GM19035 (cell line): Measurements from ENCODE around the gene LRP2BP.
A peak's percentile ranks its signal among the peaks of the same experiment; 100 is the strongest.
"Not testable (repeated sequence)": the region's sequence is repeated elsewhere in the genome, so short reads cannot be mapped to it uniquely, and the experiment has no call there.

Experiments used
- ATAC-seq: cut with Tn5 transposase; IDR thresholded peaks from one replicate; pipeline ENCODE4 v1.9.1; 2021; ENCODE audit not compliant: unreplicated experiment

LRP2BP gene

GRCh38 chr4:185362570-185362969, 33.2 kb downstream of the LRP2BP start:
- ATAC-seq = not testable (repeated sequence)

- ATAC-seq = no peak
Observed at GRCh38 chr4:185361872-185362271, 33.9 kb downstream of the LRP2BP start.

- no peak for ATAC-seq
Observed at GRCh38 chr4:185359767-185360446, 35.8 kb downstream of the LRP2BP start.

GRCh38 chr4:185358959-185359358, 36.8 kb downstream of the LRP2BP start:
- ATAC-seq = no peak

- no peak for ATAC-seq
Observed at GRCh38 chr4:185358514-185358913, 37.2 kb downstream of the LRP2BP start.

- ATAC-seq = no peak
Observed at GRCh38 chr4:185357733-185358440, 37.8 kb downstream of the LRP2BP start.

- ATAC-seq = no peak
Observed at GRCh38 chr4:185357211-185357610, 38.5 kb downstream of the LRP2BP start.

GRCh38 chr4:185352741-185353140, 43.0 kb downstream of the LRP2BP start:
- no peak for ATAC-seq

GRCh38 chr4:185352202-185352601, 43.5 kb downstream of the LRP2BP start:
- ATAC-seq = no peak

- no peak for ATAC-seq
Observed at GRCh38 chr4:185351691-185352090, 44.0 kb downstream of the LRP2BP start.

- no peak for ATAC-seq
Observed at GRCh38 chr4:185346975-185347601, 48.6 kb downstream of the LRP2BP start.

- peak; percentile 49 for ATAC-seq
Observed at GRCh38 chr4:185344743-185345538, 50.8 kb downstream of the LRP2BP start.

GRCh38 chr4:185343726-185344581, 51.8 kb downstream of the LRP2BP start:
- ATAC-seq = peak; percentile 45

GRCh38 chr4:185341841-185342240, 53.9 kb downstream of the LRP2BP start:
- peak; percentile 70 for ATAC-seq

GRCh38 chr4:185341377-185341776, 54.3 kb downstream of the LRP2BP start:
- no peak for ATAC-seq

- ATAC-seq = no peak
Observed at GRCh38 chr4:185339941-185340340, 55.8 kb downstream of the LRP2BP start.

GRCh38 chr4:185335579-185335978, 60.1 kb downstream of the LRP2BP start:
- no peak for ATAC-seq

GRCh38 chr4:185334326-185334725, 61.4 kb downstream of the LRP2BP start:
- ATAC-seq = no peak

GRCh38 chr4:185332575-185333464, 62.9 kb downstream of the LRP2BP start:
- ATAC-seq = peak; percentile 81
